Mucosa of stomach (tissue), 1 donor: ENCODE measurements around the gene EIF4EBP2.

Experiments used
- H3K27me3 ChIP-seq: one replicate; pipeline ENCODE4 v1.7.0; 2013; ENCODE audit warnings: mild to moderate bottlenecking, low read length; ENCODE audit not compliant: control insufficient read depth, insufficient read depth
- H3K36me3 ChIP-seq: one replicate; pipeline ENCODE4 v1.7.0; 2013; ENCODE audit warnings: low read length; ENCODE audit not compliant: control insufficient read depth, insufficient read depth
- H3K4me1 ChIP-seq: one replicate; pipeline ENCODE4 v1.7.0; 2013; ENCODE audit warnings: mild to moderate bottlenecking, low read length; ENCODE audit not compliant: control insufficient read depth, insufficient read depth
- H3K4me3 ChIP-seq: one replicate; pipeline ENCODE4 v1.7.0; 2013; ENCODE audit warnings: low read length
- H3K9ac ChIP-seq: one replicate; pipeline ENCODE4 v1.7.0; 2013; ENCODE audit warnings: mild to moderate bottlenecking, low read length, moderate library complexity
- H3K9me3 ChIP-seq: one replicate; pipeline ENCODE4 v1.7.0; 2013; ENCODE audit warnings: mild to moderate bottlenecking, low read length, moderate library complexity; ENCODE audit not compliant: control insufficient read depth
- donor health status: Pancreatic carcinoma.

The EIF4EBP2 gene

DNA sequence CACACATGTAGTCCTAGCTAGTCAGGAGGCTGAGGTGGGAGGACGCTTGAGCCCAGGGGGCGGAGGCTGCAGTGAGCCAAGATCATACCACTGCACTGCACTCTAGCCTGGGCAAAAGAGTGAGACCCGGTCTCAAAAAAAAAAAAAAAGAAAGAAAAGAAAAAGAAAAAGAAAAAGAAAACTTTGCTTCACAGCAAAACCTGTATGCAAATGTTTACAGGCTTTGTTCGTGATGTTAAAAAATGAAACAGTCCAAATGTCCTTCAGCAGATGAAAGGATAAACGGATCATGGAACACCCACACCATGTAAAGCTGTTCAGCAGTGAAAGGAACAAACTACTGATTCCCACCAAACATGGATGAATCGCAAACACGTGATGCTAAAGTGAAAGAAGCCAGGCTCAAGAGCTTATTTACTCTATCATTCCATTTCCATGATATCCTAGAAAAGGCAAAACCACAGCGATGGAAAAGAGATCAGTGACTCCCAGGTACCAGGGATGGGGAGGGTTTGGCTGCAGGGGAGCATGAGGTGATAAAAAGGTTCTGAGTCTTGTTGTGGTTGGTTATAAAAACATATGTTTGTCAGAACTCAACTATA lies 36.6 kb upstream of the EIF4EBP2 start:
- Histone ChIP-seq H3K27me3 (no peaks in the 10 kb centered on the region), H3K9ac (no peak overlapping the region), H3K4me1 (peaks cover 15% of the 10 kb centered on the region), H3K4me3 (no peak overlapping the region), H3K36me3 (no peaks in the 10 kb centered on the region), H3K9me3 (no peaks in the 10 kb centered on the region)

DNA sequence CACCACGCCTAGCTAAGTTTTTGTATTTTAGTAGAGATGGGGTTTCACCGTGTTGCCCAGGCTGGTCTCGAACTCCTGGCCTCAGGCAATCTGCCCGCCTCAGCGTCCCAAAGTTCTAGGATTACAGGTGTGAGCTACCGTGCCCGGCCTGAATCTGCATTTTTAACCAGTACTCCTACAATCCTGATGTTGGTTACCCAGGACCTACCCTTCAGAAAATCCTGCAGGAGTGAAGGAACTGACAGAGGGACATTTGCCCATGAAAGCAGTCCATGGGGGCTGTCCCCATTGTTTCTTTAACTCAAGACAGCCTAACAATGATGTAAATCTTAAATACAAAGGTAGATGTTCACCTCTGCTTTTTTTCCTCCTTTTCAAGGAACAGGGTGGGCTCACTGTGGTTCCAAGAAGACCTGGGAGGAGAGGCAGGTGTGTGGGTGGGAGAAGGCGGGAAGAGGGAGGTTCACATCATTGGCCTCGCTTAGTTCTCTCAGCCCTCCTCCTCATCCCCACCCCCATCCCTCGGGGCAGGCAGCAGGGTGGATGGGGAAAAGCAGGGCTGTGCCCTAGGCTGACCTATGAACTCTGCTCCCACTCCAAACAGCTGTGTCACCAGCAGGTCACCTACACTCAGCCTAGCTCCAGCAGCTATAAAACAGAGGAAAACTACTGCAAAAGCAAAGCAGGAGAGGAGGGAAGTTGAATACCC lies 35.0 kb upstream of the EIF4EBP2 start:
- H3K9me3 ChIP-seq: no peaks in the 10 kb centered on the region
- peaks cover 9% of the 10 kb centered on the region for H3K4me1 ChIP-seq
- H3K27me3 ChIP-seq: no peaks in the 10 kb centered on the region
- no peak overlapping the region for H3K9ac ChIP-seq
- no peak overlapping the region for H3K4me3 ChIP-seq
- no peaks in the 10 kb centered on the region for H3K36me3 ChIP-seq

DNA sequence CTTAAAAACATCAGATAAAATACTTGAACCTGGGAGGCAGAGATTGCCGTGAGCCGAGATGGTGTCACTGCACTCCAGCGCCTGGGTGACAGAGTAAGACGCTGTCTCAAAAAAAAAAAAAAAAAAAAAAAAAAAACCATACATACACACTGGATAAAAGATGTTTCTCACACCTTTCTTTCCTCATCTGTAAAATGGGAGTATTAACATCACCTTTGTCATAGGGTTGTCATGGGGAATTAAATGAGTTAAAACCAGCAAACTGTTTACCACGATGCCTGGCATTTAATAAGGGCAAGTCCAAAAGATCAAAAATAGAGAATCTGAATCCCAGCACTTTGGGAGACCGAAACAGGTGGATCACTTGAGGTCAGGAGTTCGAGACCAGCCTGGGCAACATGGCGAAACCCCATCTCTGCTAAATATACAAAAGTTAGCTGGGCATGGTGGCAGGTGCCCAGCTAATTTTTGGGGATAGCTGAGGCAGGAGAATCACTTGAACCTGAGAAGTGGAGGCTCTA lies 34.4 kb upstream of the EIF4EBP2 start:
- Histone ChIP-seq H3K27me3 (no peaks in the 10 kb centered on the region), H3K36me3 (no peaks in the 10 kb centered on the region), H3K9me3 (no peaks in the 10 kb centered on the region), H3K9ac (no peak overlapping the region), H3K4me1 (peaks cover 3% of the 10 kb centered on the region), H3K4me3 (no peak overlapping the region)

DNA sequence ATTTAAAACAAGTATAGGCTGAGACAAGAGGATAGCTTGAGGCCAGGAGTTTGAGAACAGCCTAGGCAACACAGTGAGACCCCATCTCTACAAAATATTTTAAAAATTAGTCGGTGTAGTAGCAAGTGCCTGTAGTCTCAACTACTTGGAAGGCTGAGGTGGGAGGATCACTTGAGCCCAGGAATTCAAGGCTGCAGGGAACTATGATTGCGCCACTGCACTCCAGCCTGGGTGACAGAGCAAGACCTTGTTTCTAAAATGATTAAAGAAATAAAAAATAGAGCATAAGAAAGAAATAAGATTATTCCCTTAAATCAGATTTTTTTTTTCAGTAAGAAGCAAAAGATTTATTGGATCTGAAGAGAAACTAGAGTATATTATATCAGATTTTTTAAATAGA lies 33.2 kb upstream of the EIF4EBP2 start:
- H3K4me3 ChIP-seq: no peak overlapping the region
- no peak overlapping the region for H3K9ac ChIP-seq
- no peaks in the 10 kb centered on the region for H3K27me3 ChIP-seq
- no peaks in the 10 kb centered on the region for H3K36me3 ChIP-seq
- H3K4me1 ChIP-seq: no peaks in the 10 kb centered on the region
- no peaks in the 10 kb centered on the region for H3K9me3 ChIP-seq

DNA sequence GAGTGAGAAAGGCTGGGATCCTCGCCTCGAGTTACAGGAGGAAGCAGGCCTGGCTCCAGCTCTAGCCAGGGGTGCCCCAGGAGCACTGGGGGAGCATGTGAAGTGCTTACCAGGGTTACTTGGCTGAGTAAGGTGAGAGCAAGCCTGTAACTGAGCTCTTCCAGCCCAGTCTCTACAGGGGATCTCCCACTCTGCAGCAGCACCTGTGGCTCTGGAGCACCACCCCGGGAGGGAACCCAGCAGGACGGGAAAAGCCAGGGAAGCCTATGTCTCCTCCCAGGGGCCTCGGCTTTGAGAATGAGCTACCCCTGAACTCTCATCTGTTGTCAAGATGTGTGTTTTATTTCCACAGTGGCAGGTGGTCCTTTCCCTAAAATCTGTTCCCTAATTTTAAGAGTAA lies 32.1 kb upstream of the EIF4EBP2 start:
- Histone ChIP-seq H3K4me1 (peaks cover 4% of the 10 kb centered on the region), H3K9ac (no peak overlapping the region), H3K36me3 (no peaks in the 10 kb centered on the region), H3K4me3 (no peak overlapping the region), H3K9me3 (no peaks in the 10 kb centered on the region), H3K27me3 (no peaks in the 10 kb centered on the region)

DNA sequence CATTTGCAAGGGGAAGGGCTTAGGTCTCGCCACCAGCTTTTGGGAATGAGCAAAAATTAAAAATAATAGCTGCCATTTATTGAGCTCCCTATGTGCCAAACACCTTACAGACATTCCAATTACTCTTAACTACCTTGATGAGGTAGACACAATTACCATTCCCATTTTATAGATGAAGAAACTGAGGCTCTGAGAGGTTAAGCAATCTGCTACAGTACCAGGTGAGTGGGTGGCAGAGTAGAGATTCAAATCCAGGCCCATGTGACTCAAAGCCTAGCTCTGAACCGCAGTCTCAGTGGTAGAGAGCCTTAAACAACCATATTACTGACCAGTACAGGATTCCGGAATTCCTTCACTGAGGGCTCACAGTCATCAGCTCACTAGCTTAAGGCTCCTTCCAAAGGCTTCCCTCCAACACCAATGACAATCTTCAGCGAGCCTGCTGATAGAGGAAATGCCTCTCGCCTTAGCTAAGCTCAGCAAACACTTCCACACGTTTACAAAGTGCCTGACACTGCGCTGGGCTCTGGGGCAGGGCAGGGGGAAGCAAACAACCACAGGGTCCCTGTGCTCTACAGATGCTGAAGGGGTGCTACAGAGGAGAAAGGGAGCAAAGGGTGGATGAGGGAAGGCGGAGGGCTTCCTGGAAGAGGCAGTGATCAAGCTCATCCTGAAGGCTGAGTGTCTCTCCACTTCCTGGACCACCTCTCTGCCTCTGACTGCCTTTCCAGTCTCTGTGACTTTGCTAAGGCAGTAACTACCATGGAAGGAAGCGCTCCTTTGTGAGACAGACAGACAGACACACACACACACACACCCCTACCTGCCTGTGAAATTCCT lies 28.9 kb upstream of the EIF4EBP2 start:
- peaks cover 3% of the 10 kb centered on the region for H3K9me3 ChIP-seq
- H3K36me3 ChIP-seq: no peaks in the 10 kb centered on the region
- no peak overlapping the region for H3K4me3 ChIP-seq
- H3K27me3 ChIP-seq: no peaks in the 10 kb centered on the region
- no peak overlapping the region for H3K9ac ChIP-seq
- peaks cover 17% of the 10 kb centered on the region for H3K4me1 ChIP-seq

DNA sequence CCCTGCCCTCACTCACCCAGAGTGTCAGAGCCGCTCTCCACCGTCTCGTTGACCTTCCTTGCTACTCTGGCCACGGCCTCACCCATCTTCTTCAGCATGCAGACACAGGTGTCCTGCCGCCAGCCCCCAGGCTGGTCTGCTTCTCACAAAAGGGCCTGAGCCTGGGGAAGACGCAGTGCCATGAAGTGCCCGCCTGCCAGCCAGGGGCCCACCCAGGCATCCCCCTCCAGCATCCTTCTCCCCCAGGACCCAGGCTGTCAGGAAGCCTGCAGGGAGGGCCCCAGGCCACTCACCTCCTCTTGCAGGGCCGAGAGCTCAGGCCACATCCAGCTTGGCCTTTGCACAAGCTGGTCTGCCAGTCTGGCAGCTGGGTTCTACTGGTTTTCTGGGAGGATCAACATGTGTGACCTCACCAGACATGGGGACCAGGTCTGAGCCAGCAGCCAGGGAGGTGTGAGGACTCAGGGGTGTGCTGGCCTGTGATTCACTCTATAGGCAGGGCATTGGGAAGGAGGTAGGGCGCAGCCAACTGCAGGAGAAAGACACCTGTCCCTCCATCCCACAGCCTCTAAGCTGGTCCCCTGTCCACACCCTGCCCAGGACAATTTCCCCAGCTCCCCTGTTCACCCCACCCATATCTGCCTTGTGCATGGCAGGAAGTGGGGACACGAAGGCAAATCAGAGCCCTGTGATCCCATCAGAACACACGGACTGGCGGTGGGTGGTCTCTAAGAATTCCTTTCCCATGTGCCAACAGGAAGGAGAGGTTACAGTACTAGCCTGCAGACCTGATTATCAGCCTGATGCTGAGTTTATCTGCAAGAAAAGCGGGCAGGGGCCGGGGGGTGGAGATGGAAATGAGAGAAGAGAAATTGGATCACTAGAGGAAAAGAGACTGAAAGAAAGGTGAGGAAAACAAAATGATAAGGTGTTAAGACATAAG lies 27.2 kb upstream of the EIF4EBP2 start:
- H3K4me1 ChIP-seq: peaks cover 22% of the 10 kb centered on the region
- H3K4me3 ChIP-seq: no peak overlapping the region
- H3K9me3 ChIP-seq: peaks cover 3% of the 10 kb centered on the region
- no peak overlapping the region for H3K9ac ChIP-seq
- H3K27me3 ChIP-seq: peaks cover 8% of the 10 kb centered on the region
- H3K36me3 ChIP-seq: no peaks in the 10 kb centered on the region

DNA sequence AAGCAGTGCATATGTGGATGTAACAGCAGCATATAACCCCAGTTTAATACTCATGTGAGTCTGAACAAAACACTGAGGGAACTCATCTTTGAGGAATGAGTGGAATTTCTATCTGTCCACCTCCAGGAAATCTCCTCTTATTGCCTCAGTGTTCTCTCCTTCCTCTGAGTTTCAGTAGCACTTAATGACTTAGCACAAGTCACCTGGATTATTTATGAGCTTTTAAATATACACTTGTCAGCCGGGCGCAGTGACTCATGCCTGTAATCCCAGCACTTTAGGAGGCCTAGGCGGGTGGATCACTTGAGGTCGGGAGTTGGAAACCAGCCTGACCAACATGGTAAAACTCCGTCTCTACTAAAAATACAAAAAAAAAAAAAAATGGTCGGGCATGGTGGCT lies 25.8 kb upstream of the EIF4EBP2 start:
- H3K27me3 ChIP-seq: peaks cover 10% of the 10 kb centered on the region
- no peaks in the 10 kb centered on the region for H3K36me3 ChIP-seq
- H3K9me3 ChIP-seq: peaks cover 3% of the 10 kb centered on the region
- H3K4me3 ChIP-seq: no peak overlapping the region
- H3K4me1 ChIP-seq: peaks cover 25% of the 10 kb centered on the region
- no peak overlapping the region for H3K9ac ChIP-seq

DNA sequence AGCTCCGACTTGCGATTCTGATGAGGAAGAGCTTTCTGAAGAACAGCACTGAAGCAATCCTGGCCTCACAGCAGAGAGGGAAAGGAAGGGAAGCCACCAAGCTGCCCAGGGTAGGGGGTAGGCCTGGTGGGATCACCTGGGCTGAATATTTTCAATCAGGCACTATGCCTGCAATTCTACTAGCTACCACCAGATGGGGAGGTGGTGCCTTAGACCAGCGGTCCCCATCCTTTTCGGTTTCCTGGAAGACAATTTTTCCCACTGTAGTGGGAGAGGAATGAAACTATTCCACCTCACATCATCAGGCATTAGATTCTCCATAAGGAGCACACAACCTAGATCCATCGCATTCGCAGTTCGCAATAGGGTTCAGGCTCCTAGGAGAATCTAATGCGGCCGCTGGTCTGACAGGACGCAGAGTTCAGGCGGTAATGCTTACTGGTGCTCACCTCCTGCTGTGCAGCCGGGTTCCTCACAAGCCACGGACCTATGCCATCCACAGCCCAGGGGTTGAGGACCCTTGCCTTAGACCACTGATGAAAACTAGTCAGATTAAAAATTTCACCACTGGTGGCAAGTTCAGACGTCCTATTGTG lies 24.3 kb upstream of the EIF4EBP2 start:
- Histone ChIP-seq H3K9me3 (peaks cover 3% of the 10 kb centered on the region), H3K4me1 (peaks cover 25% of the 10 kb centered on the region), H3K36me3 (no peaks in the 10 kb centered on the region), H3K4me3 (no peak overlapping the region), H3K27me3 (peaks cover 10% of the 10 kb centered on the region), H3K9ac (no peak overlapping the region)

DNA sequence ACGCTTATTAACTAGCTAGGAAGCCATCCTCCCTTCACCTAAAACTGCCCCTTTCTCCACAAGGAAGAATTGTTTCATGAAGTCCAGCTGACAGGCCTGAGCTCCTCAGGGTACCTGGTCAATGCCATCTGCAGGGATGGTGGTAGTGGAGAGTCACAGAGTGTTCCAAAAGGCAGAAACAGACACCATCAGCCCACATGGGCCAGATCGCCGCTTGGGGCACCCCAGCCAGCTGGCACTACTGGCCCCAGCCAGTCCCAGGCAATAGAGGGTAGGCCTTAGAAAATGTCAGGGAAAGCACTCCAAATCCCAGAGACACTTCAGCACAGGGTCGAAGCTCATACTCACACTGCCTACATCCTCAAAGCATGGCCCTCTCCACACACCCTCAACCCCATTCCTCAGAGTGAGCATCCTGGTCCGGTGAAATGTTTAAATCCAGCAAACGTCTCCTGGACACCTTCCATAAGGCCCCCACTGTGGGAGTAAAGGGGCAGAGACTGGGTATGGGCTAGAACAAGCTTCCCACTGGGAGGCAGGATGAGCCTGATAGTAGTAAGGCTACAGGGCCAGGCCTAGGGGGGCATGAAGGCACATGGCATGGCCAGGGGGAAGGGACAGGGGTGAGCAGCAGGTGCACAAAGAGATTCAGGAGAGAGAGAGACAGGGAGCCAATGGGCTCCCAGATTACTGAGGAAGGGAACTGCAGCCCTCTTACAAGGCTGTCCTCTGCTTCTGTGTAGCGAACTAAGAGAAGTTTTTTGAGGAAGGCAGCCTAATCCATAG lies 23.4 kb upstream of the EIF4EBP2 start:
- Histone ChIP-seq H3K36me3 (no peaks in the 10 kb centered on the region), H3K27me3 (peaks cover 10% of the 10 kb centered on the region), H3K4me1 (peaks cover 25% of the 10 kb centered on the region), H3K9me3 (peaks cover 3% of the 10 kb centered on the region), H3K9ac (no peak overlapping the region), H3K4me3 (no peak overlapping the region)
